Muscle of leg (tissue), 11 donors: ENCODE measurements around the gene MAML2. TPM values are rescaled to one million over a fixed set of nuclear protein-coding genes. Genes with fewer than 3 reads are reported as not detected.
A peak's percentile ranks its signal among the peaks of the same experiment; 100 is the strongest.

Source experiments
- DNase-seq: peaks from one replicate; pipeline ENCODE4 v3.0.0; 2013
- H3K27ac ChIP-seq: one replicate; pipeline ENCODE4 v1.5.1; 2013; ENCODE audit warnings: mild to moderate bottlenecking, low read length, control low read depth
- H3K27me3 ChIP-seq: one replicate; pipeline ENCODE4 v1.6.1; 2013; ENCODE audit warnings: low read length; ENCODE audit not compliant: control insufficient read depth, insufficient read depth
- H3K36me3 ChIP-seq: one replicate; pipeline ENCODE4 v1.6.1; 2013; ENCODE audit warnings: low read length; ENCODE audit not compliant: control insufficient read depth, insufficient read depth
- H3K4me1 ChIP-seq: one replicate; pipeline ENCODE4 v1.6.1; 2013; ENCODE audit warnings: low read length; ENCODE audit not compliant: control insufficient read depth, insufficient read depth
- H3K4me3 ChIP-seq: one replicate; pipeline ENCODE4 v1.5.1; 2013; ENCODE audit warnings: low read length, control low read depth
- H3K9me3 ChIP-seq: replicated peaks from 2 replicates; pipeline ENCODE4 v1.6.1; 2013; ENCODE audit warnings: low read depth, low read length; ENCODE audit not compliant: control insufficient read depth
- WGBS: methylation state at CpG from one replicate; pipeline ENCODE4 v1.1.5; 2013; ENCODE audit warnings: missing lambda C conversion rate; ENCODE audit not compliant: insufficient coverage; 5-methylcytosine and 5-hydroxymethylcytosine counted together
- polyA plus RNA-seq, 8 donors: library from polyadenylated mRNA; unstranded; fragments of 120-200 nt; gene quantifications; one replicate each; pipeline versions ENCODE4 v1.2.1 to v1.2.3, GENCODE V29; 2013; ENCODE audit warnings: inconsistent platforms in 1 of 8, low replicate concordance in 1 of 8; ENCODE audit not compliant: insufficient read length in 8 of 8, insufficient read depth in 1 of 8
- total RNA-seq: library from RNA; stranded (reverse); fragments of 120-200 nt; gene quantifications from one replicate; pipeline ENCODE4 v1.2.4, GENCODE V29; 2013

MAML2 gene
- total and polyA plus RNA-seq, 9 donors: 4.0 to 7.8 (median 5.7) TPM

- DNase-seq: no peak
- no peaks in the 10 kb centered on the region for H3K27me3 ChIP-seq
- no peak overlapping the region for H3K4me3 ChIP-seq
- no peaks in the 10 kb centered on the region for H3K36me3 ChIP-seq
- H3K4me1 ChIP-seq: peaks cover 22% of the 10 kb centered on the region
- H3K9me3 ChIP-seq: no peaks in the 10 kb centered on the region
- WGBS: 80% methylated on average over 1 of the region's 1 CpG
- no peak overlapping the region for H3K27ac ChIP-seq
These were observed 190.4 kb downstream of the MAML2 start for GRCh38 chr11:96152623-96153022.

- Histone ChIP-seq H3K4me3 (no peak overlapping the region), H3K36me3 (no peaks in the 10 kb centered on the region), H3K4me1 (peaks cover 16% of the 10 kb centered on the region), H3K9me3 (no peaks in the 10 kb centered on the region), H3K27me3 (no peaks in the 10 kb centered on the region), H3K27ac (no peak overlapping the region)
- DNase-seq: no peak
- WGBS: 83% methylated on average over 1 of the region's 3 CpGs
These were observed 191.5 kb downstream of the MAML2 start for GRCh38 chr11:96151501-96151900.

GRCh38 chr11:96150609-96151008 lies 192.4 kb downstream of the MAML2 start:
- H3K4me3 ChIP-seq: no peak overlapping the region
- no peaks in the 10 kb centered on the region for H3K27me3 ChIP-seq
- H3K9me3 ChIP-seq: no peaks in the 10 kb centered on the region
- 88% methylated on average over 4 of the region's 4 CpGs for WGBS
- no peaks in the 10 kb centered on the region for H3K36me3 ChIP-seq
- no peak for DNase-seq
- H3K4me1 ChIP-seq: peaks cover 9% of the 10 kb centered on the region
- H3K27ac ChIP-seq: no peak overlapping the region

GRCh38 chr11:96149743-96150555 lies 193.0 kb downstream of the MAML2 start:
- no peaks in the 10 kb centered on the region for H3K27me3 ChIP-seq
- no peak for DNase-seq
- H3K9me3 ChIP-seq: no peaks in the 10 kb centered on the region
- H3K4me3 ChIP-seq: no peak overlapping the region
- no peaks in the 10 kb centered on the region for H3K36me3 ChIP-seq
- no peak overlapping the region for H3K27ac ChIP-seq
- WGBS: 81% methylated on average over 5 of the region's 7 CpGs
- H3K4me1 ChIP-seq: peaks cover 5% of the 10 kb centered on the region

- no peaks in the 10 kb centered on the region for H3K4me1 ChIP-seq
- no peak overlapping the region for H3K27ac ChIP-seq
- DNase-seq: no peak
- no peaks in the 10 kb centered on the region for H3K9me3 ChIP-seq
- no CpG with 5 or more reads among the region's 6 CpGs for WGBS
- H3K36me3 ChIP-seq: no peaks in the 10 kb centered on the region
- no peak overlapping the region for H3K4me3 ChIP-seq
- no peaks in the 10 kb centered on the region for H3K27me3 ChIP-seq
These were observed 195.0 kb downstream of the MAML2 start for GRCh38 chr11:96147906-96148486.

GRCh38 chr11:96147186-96147585 lies 195.8 kb downstream of the MAML2 start:
- WGBS: no CpG with 5 or more reads among the region's 2 CpGs
- Histone ChIP-seq H3K27me3 (no peaks in the 10 kb centered on the region), H3K36me3 (no peaks in the 10 kb centered on the region), H3K4me3 (no peak overlapping the region), H3K27ac (no peak overlapping the region), H3K9me3 (no peaks in the 10 kb centered on the region), H3K4me1 (no peaks in the 10 kb centered on the region)
- DNase-seq: no peak

GRCh38 chr11:96146765-96147164 lies 196.2 kb downstream of the MAML2 start:
- Histone ChIP-seq H3K36me3 (no peaks in the 10 kb centered on the region), H3K9me3 (no peaks in the 10 kb centered on the region), H3K27ac (no peak overlapping the region), H3K4me1 (no peaks in the 10 kb centered on the region), H3K4me3 (no peak overlapping the region), H3K27me3 (no peaks in the 10 kb centered on the region)
- no peak for DNase-seq

- no peaks in the 10 kb centered on the region for H3K4me1 ChIP-seq
- H3K9me3 ChIP-seq: no peaks in the 10 kb centered on the region
- no peak overlapping the region for H3K4me3 ChIP-seq
- WGBS: 100% methylated on average over 1 of the region's 4 CpGs
- no peak for DNase-seq
- H3K27ac ChIP-seq: no peak overlapping the region
- no peaks in the 10 kb centered on the region for H3K36me3 ChIP-seq
- no peaks in the 10 kb centered on the region for H3K27me3 ChIP-seq
These were observed 197.8 kb downstream of the MAML2 start for GRCh38 chr11:96145163-96145585.

GRCh38 chr11:96144553-96144952 lies 198.4 kb downstream of the MAML2 start:
- Histone ChIP-seq H3K27ac (no peak overlapping the region), H3K27me3 (no peaks in the 10 kb centered on the region), H3K36me3 (no peaks in the 10 kb centered on the region), H3K4me1 (no peaks in the 10 kb centered on the region), H3K9me3 (no peaks in the 10 kb centered on the region), H3K4me3 (no peak overlapping the region)
- no CpG with 5 or more reads among the region's 2 CpGs for WGBS
- no peak for DNase-seq

- H3K27me3 ChIP-seq: no peaks in the 10 kb centered on the region
- no peak overlapping the region for H3K4me3 ChIP-seq
- WGBS: 75% methylated on average over 2 of the region's 5 CpGs
- no peaks in the 10 kb centered on the region for H3K9me3 ChIP-seq
- no peaks in the 10 kb centered on the region for H3K36me3 ChIP-seq
- DNase-seq: peak; percentile 31
- H3K4me1 ChIP-seq: no peaks in the 10 kb centered on the region
- no peak overlapping the region for H3K27ac ChIP-seq
These were observed 199.9 kb downstream of the MAML2 start for GRCh38 chr11:96143041-96143521.
